ENCODE measurements around the gene CPD.
"Not testable (repeated sequence)": the region's sequence is repeated elsewhere in the genome, so short reads cannot be mapped to it uniquely, and the experiment has no call there.

CPD gene

GRCh38 chr17:30389756-30390300 lies 11.1 kb downstream of the CPD start:
- no peak for DNase-seq

- no peak for DNase-seq
These were observed 12.8 kb downstream of the CPD start for GRCh38 chr17:30391534-30391933.

GRCh38 chr17:30393491-30393890 lies 14.8 kb downstream of the CPD start:
- no peak for DNase-seq

GRCh38 chr17:30393911-30394867 lies 15.5 kb downstream of the CPD start:
- no peak for DNase-seq

GRCh38 chr17:30395398-30396022 lies 16.8 kb downstream of the CPD start:
- DNase-seq, result no peak

- no peak for DNase-seq
These were observed 17.4 kb downstream of the CPD start for GRCh38 chr17:30396129-30396528.

- no peak for DNase-seq
These were observed 17.9 kb downstream of the CPD start for GRCh38 chr17:30396612-30397011.

GRCh38 chr17:30398328-30399041 lies 19.8 kb downstream of the CPD start:
- DNase-seq, result no peak

- DNase-seq, result no peak
These were observed 22.4 kb downstream of the CPD start for GRCh38 chr17:30401097-30401496.

GRCh38 chr17:30405161-30405560 lies 26.4 kb downstream of the CPD start:
- no peak for DNase-seq

GRCh38 chr17:30410627-30411026 lies 31.9 kb downstream of the CPD start:
- DNase-seq, result not testable (repeated sequence)

GRCh38 chr17:30412008-30412496 lies 33.3 kb downstream of the CPD start:
- not testable (repeated sequence) for DNase-seq

- DNase-seq, result no peak
These were observed 34.4 kb downstream of the CPD start for GRCh38 chr17:30413109-30413508.

GRCh38 chr17:30414486-30414885 lies 35.8 kb downstream of the CPD start:
- no peak for DNase-seq

GRCh38 chr17:30415491-30415890 lies 36.8 kb downstream of the CPD start:
- DNase-seq, result no peak

- DNase-seq, result not testable (repeated sequence)
These were observed 39.3 kb downstream of the CPD start for GRCh38 chr17:30418070-30418469.

- DNase-seq, result no peak
These were observed 42.9 kb downstream of the CPD start for GRCh38 chr17:30421592-30421991.

GRCh38 chr17:30422171-30422570 lies 43.4 kb downstream of the CPD start:
- DNase-seq, result no peak

- DNase-seq, result no peak
These were observed 45.7 kb downstream of the CPD start for GRCh38 chr17:30424471-30424870.

- no peak for DNase-seq
These were observed 47.6 kb downstream of the CPD start for GRCh38 chr17:30426292-30426691.

- no peak for DNase-seq
These were observed 48.9 kb downstream of the CPD start for GRCh38 chr17:30427611-30428010.

- DNase-seq, result no peak
These were observed 50.4 kb downstream of the CPD start for GRCh38 chr17:30429155-30429554.

- no peak for DNase-seq
These were observed 54.8 kb downstream of the CPD start for GRCh38 chr17:30433514-30433913.
